CD4-positive, alpha-beta T cell treated with Interleukin-2 at 100 ng/mL for 4 hours (primary cell): ENCODE measurements around the gene ZDHHC13.

Experiments used
- DNase-seq: peaks from one replicate; pipeline ENCODE4 v3.0.0-alpha.2; 2020; ENCODE audit warnings: low spot score

Gene ZDHHC13

GRCh38 chr11:19116971-19117759, at the start of gene ZDHHC13:
ZDHHC13 (plus strand) TSS chr11:19117168; CDS start chr11:19117250, 82 bp downstream.
- DNase-seq, result peak; percentile 95

DNA sequence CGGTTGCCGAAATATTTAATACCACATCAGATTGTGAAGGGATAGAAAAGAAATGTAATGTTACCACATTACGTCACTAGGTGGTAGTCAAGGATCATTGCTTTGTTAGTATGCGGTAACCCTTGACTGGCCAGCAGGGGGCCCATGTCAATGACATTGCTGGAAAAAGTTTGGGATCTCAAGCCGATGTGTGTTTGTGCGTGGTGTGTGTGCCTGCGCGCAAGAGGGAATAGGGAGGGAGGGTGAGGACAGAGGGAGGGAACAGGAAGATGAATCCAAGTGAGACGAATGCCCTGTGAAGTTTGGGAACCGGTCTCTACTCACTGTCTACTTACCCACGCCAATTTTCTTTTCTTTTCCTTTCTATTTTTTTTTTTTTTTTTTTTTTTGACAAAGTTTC, 45.7 kb upstream of the ZDHHC13 start:
- peak; percentile 66 for DNase-seq

DNA sequence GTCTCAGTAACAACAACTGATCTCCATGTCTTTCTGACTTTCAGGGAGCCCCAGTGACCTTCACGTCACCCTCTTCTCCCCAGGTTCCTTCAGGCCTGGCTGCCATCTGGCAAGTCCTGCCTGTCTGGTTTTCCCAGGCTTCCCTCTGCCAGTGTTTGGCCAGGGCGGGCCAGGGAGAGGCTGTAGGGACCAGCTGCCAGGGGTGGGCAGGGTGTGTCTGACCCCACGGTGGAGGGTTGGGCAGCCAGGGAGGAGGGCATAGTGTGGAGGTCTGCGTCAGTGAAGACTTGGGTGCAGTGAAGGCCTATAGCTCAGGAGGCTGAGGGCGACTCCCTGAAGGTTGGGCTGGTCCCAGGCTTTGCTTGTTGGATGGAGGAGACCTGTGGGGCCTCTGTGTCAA, 44.5 kb upstream of the ZDHHC13 start:
- no peak for DNase-seq

DNA sequence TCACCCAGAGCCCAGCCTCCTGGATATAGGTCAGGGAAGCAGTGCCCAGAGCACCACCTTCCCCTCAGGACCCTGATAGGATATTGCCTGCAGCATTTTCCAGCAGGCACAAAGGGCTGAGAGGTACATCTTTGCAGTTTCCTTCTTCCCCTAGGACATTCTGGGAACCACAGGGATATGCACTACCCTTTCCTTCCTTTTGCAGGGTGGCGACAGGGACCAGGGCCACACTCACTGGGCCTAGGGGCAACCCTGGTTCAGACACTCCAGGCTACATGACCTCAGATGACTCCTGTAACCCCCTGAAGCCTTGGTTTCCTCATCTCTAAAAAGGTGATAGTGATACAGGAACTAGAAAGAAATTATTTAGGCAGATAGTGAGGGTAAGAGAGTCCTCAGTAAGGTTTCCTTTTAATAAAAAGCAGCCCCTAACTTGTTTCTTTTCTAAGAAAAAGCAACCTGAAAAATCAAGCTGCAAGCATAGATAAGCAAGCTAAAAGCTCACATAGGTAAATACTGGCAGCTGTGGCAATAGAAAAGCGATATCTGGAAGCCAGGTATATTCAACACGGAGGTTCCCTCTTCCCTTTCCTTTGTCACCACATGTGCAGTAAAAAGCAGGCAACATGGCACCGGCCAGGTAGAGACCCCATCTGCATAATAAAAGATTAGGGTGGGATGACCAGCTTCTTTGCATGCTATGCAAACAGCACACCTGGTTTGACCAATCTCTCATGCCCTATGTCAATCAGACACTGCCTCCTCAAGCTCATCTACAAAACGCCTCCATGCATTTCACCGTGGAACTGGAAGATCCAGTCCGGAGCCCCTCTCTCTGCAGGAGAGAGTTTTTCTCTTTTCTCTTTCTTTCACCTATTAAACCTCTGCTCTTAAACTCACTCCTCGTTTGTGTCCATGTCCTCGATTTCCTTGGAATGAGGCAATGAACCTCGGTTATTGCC, 43.2 kb upstream of the ZDHHC13 start:
- no peak for DNase-seq

- DNase-seq, result no peak
Observed at GRCh38 chr11:19075636-19076035, 41.3 kb upstream of the ZDHHC13 start.

DNA sequence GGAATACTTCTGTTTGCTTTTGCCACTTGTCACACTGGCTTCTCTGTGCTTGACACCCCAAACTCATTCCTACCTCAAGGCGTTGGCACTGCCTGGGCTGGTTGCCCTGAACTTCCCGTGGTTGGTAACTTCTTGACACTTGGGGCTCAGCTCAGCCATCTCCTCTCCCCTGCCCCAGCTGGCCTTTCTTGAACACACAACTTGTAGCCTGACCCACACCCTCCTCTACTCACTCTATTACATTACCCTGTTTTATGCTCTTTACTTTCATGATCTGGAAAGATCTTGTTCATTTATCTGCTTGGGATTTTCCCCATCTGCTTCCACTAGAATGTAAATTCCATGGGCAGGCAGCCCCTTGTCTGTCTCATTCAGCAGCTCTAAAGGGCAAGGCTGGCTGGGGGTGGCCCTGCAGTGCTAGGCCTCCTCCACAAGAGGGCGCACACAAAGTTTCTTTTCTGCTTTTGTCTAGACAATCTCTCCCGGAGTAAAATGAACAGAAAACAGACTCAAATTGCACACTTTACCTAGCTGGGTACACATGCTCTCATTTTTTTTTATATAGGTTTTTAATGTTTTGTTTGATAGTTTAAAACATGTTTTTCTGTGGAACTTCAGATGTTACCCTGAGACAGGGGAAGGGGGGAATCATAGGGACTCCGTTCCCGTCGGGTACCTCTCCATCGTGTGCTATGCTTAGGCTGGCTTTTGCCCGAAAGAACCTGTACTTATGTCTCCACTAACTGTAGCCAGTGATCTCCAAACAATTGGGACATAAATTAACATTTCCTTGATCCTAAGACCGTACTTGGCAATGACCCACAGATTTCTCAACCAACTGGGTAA, 40.0 kb upstream of the ZDHHC13 start:
- DNase-seq, result peak; percentile 67

GRCh38 chr11:19077965-19078364, 39.0 kb upstream of the ZDHHC13 start:
- no peak for DNase-seq

DNA sequence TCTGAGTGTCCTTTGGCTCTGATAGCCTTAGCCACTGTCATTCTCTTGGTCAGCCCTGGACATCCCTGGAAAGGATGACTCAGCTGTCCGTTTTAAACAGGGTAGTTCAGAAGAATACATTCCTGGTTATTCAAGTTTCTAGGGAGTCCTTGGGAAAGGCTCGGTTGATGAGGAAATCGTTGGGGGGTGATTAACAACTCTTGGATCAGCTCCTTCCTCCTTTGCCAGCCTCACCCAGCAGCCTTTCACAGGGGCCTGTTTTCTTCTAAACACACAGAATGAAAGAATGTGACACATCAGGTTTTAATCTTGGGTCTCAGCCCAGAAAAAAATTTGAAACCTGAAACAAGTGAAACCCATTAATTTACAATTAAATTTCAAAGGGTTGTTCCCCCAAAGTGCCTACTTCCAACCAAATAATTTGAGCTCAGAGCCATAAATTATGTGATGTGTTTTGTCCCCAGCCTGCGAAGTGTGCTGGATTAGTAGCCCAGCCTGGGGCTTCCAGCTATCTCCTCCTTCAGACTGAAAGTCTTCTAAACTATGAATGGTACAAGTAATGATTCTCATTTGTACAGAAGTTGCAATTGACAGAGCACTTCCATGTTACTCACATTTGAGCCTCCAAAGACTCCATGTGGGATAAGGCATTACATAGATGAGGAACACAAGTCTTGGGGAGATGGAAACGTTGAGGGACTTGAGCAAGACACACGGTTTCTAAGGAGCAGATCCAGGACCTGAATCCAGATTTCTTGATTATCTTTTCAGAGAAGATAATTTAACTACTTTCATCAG, 37.1 kb upstream of the ZDHHC13 start:
- no peak for DNase-seq

DNA sequence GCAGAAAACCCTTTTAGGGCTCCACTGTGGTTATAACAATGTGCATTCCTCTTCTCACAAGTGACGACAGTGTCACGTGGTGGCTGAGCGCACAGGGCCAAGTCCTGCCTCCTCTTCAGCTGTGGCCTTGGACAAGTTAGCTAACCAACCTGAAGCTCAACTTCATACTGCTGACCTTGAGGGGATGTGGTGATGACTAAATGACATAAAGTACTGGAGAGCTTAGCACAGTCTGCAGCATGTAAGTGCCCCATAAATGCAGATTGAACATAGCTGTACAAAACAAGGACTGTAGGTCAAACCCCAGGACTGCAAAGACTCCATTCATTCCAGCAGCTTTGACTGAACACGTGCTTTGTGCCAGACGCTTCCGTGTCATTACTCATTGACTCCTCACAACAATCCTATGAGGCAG, 36.4 kb upstream of the ZDHHC13 start:
- DNase-seq, result no peak

DNA sequence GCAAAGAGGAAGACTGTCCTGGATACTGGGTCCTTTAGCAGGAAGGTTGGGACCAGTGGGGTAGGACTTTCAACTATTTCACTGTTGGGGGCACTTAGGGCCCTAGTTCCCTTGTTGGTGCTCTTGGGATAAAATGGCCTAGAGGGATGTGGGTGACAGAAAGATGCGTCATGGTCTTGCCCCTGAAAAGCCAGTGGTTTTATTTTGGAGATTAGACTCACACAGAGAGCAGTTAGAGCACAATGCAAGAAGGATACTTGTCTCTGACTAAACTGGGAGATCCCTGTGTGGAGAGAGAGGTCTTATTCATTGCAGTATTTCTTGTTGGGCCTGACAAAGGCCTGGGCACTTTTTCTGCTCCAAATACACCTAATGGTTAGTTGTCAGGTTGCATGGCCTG, 33.8 kb upstream of the ZDHHC13 start:
- DNase-seq, result no peak

DNA sequence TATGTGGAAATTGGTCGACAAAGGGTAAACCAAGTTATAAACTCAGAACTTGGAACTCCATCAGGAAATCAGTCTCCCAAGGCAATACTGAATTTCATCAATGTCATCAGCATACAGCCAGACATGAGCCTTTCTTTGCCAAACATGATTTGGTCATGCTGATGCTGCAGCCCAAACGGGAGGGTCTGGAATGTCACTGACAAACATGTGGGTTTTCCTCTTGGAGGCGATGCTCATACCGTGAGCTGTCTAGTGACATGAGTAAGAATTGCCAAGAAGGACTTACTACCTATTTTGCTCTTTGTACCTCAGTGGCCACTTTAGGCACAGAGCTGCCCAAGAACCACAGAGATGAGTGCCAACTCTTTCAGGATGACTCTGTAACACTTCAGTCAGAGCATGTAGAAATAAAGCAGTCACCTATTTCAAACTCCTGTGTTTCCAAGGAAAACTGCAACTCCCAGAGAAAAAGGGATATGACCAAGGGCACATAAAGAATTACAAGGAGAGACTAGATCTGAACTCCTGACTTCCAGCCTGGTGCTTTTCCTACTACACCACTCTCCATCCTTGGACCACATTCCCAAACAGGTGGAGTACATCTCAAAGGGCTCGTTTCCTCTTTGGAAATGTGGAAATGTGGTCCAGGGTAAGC, 32.2 kb upstream of the ZDHHC13 start:
- no peak for DNase-seq

GRCh38 chr11:19087658-19088057, 29.3 kb upstream of the ZDHHC13 start:
- DNase-seq, result no peak

GRCh38 chr11:19088791-19089190, 28.2 kb upstream of the ZDHHC13 start:
- no peak for DNase-seq

DNA sequence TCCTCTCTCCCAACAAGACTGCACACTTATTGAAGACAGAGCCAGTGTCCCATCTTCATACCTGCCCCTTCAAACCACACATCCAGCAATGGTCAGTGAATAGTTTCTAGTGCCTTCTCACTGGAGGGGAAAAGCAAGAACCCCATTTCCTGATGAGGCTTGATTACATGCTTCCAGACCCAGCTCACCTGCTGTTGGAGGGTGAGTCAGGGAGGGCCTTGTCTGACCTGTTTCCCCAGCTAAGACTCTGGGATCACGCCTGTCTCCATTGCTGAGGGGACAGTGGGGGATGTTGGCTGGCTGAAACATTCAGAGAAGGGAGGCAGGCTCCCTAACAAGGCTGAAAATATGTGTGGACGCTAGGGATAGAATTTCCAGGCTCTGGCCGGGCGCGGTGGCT, 27.5 kb upstream of the ZDHHC13 start:
- no peak for DNase-seq

GRCh38 chr11:19091366-19091765, 25.6 kb upstream of the ZDHHC13 start:
- no peak for DNase-seq

DNA sequence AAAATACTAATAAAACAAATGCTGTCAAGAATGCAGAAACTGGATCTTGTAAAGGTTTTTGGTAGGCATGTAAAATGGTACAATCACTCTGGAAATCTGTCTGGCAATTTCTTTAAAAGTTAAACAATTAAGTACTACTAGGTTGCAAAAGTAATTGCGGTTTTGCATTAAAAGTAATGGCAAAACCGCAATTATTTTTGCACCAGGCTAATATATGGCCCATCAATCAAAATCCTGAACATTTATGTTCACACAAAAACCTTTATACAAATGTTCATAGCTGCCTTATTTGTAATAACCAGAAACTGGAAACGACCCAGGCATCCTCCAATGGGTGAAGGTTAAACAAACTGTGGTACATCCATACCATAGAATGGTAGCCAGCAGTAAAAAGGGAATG, 24.6 kb upstream of the ZDHHC13 start:
- DNase-seq, result no peak

- no peak for DNase-seq
Observed at GRCh38 chr11:19092850-19093249, 24.1 kb upstream of the ZDHHC13 start.

DNA sequence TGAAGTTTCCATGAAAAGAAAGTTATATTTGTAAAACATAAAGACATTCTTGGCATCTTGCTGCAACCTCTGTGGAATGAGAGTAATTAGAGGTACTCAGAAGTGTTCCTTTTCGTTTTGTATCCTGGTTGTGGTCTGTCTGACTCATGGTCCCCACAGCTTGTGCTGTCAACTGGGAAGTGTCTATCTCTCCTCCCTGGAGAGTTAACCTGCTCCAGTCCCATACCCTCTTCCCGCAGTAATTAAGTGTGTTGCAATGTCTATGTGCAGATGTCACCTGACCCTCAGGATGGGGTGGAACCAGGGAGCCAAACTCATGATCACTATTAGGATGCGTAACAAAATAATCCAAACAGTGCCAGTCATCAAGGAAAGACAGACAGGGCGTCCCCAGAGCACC, 23.0 kb upstream of the ZDHHC13 start:
- DNase-seq, result no peak

- DNase-seq, result no peak
Observed at GRCh38 chr11:19094859-19095258, 22.1 kb upstream of the ZDHHC13 start.

GRCh38 chr11:19099093-19099492, 17.9 kb upstream of the ZDHHC13 start:
- no peak for DNase-seq

DNA sequence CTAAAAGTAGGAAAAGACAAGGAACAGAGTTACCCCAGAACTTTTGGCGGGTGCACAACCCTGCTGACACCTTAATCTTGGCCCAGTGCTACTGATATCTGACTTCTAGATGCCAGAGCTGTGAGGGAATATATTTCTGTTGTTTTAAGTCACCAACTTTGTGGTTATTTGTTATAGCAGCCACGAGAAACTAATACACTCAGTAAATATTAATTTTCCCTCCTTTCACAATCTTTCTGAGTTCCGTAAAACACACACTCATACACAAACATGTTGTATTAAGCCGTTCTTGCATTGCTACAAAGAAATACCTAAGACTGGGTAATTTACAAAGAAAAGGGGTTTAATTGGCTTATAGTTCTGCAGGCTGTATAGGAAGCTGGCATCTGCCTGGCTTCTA, 16.1 kb upstream of the ZDHHC13 start:
- no peak for DNase-seq
